IMR-90 (cell line): ENCODE data around the gene FBXL7. TPM values are rescaled to one million over a fixed set of nuclear protein-coding genes. Genes with fewer than 3 reads are reported as not detected.

Experiments
- ATAC-seq: fragments of 200-7000 bp; cut with Tn5 transposase; 2 replicates; pipeline ENCODE4 v1.9.1; 2020; ENCODE audit warnings: low read depth, mild to moderate bottlenecking, moderate library complexity
- BruUV-seq: library from RNA; stranded (reverse); fragments of 400-500 nt; replicated peaks from 2 replicates; lab custom pipeline; 2021; lab: Mats Ljungman, UMichigan
- CTCF ChIA-PET: fragments of 300-600 bp; formaldehyde crosslinking; extraction: SDS; loops from one replicate; lab custom pipeline; 2021; ENCODE audit warnings: antibody characterized with exemption; lab: Yijun Ruan, JAX
- POLR2A ChIA-PET: fragments of 300-600 bp; sonication (Branson Sonifier 250); formaldehyde crosslinking; loops from one replicate; lab custom pipeline; 2022; ENCODE audit warnings: antibody characterized with exemption; ENCODE audit not compliant: unreplicated experiment; lab: Charles Lee
- DNase-seq: peaks from one replicate; pipeline ENCODE4 v3.0.0; 2013
- H2AFZ ChIP-seq: replicated peaks from 2 replicates; pipeline ENCODE3; 2013; ENCODE audit warnings: low read length, mild to moderate bottlenecking; ENCODE audit not compliant: poor library complexity
- H2AK5ac ChIP-seq: 2 replicates; pipeline ENCODE4 v1.6.1; 2013; ENCODE audit warnings: low read depth, low read length, inconsistent platforms
- H2AK9ac ChIP-seq: replicated peaks from 2 replicates; pipeline ENCODE3; 2013; ENCODE audit warnings: mild to moderate bottlenecking, low read depth, low read length, moderate library complexity; ENCODE audit not compliant: poor library complexity
- H2BK120ac ChIP-seq: 2 replicates; pipeline ENCODE4 v1.6.1; 2013; ENCODE audit warnings: low read depth, low read length, inconsistent platforms
- H2BK15ac ChIP-seq: 3 replicates; pipeline ENCODE4 v1.6.1; 2013; ENCODE audit warnings: low read depth, low read length, inconsistent platforms
- H2BK20ac ChIP-seq: 2 replicates; pipeline ENCODE4 v1.6.1; 2013; ENCODE audit warnings: low read depth, mild to moderate bottlenecking, inconsistent platforms, low read length, moderate library complexity
- H2BK5ac ChIP-seq: 2 replicates; pipeline ENCODE4 v1.6.1; 2013; ENCODE audit warnings: mild to moderate bottlenecking, low read depth, low read length, inconsistent platforms; ENCODE audit not compliant: poor library complexity, severe bottlenecking
- H3K14ac ChIP-seq: replicated peaks from 2 replicates; pipeline ENCODE4 v1.6.1; 2013; ENCODE audit warnings: low read depth, low read length, inconsistent platforms
- H3K18ac ChIP-seq: 2 replicates; pipeline ENCODE4 v1.6.1; 2013; ENCODE audit warnings: low read depth, low read length, control low read depth
- H3K23ac ChIP-seq: 2 replicates; pipeline ENCODE4 v1.6.1; 2013; ENCODE audit warnings: low read depth, low read length, inconsistent platforms
- H3K27ac ChIP-seq: 2 replicates; pipeline ENCODE4 v1.5.1; 2013; ENCODE audit warnings: mild to moderate bottlenecking, control low read depth, low read length; ENCODE audit not compliant: insufficient read depth
- H3K27me3 ChIP-seq: 2 replicates; pipeline ENCODE4 v1.6.1; 2013; ENCODE audit warnings: low read length; ENCODE audit not compliant: control insufficient read depth, insufficient read depth
- H3K36me3 ChIP-seq: 2 replicates; pipeline ENCODE4 v1.6.1; 2013; ENCODE audit warnings: low read length, mixed read lengths; ENCODE audit not compliant: control insufficient read depth, insufficient read depth
- H3K4ac ChIP-seq: 2 replicates; pipeline ENCODE4 v1.6.1; 2013; ENCODE audit warnings: low read depth, low read length, inconsistent platforms
- H3K4me1 ChIP-seq: 2 replicates; pipeline ENCODE4 v1.6.1; 2013; ENCODE audit warnings: low read length, mixed read lengths; ENCODE audit not compliant: control insufficient read depth, insufficient read depth
- H3K4me2 ChIP-seq: 2 replicates; pipeline ENCODE4 v1.6.1; 2013; ENCODE audit warnings: low read depth, mild to moderate bottlenecking, control low read depth, low read length, moderate library complexity
- H3K4me3 ChIP-seq: 2 replicates; pipeline ENCODE4 v1.5.1; 2013; ENCODE audit warnings: low read depth, mild to moderate bottlenecking, control low read depth, low read length, moderate library complexity; ENCODE audit not compliant: insufficient read depth
- H3K56ac ChIP-seq: 2 replicates; pipeline ENCODE4 v1.6.1; 2013; ENCODE audit warnings: low read length, inconsistent platforms; ENCODE audit not compliant: insufficient read depth; ENCODE audit errors: extremely low read depth
- H3K79me1 ChIP-seq, 2 experiments: 2 replicates each; pipeline ENCODE4 v1.6.1; 2013; ENCODE audit warnings: low read length in 2 of 2, inconsistent platforms in 1 of 2, low read depth in 1 of 2
- H3K9ac ChIP-seq: 2 replicates; pipeline ENCODE4 v1.6.1; 2013; ENCODE audit warnings: low read depth, low read length, control low read depth
- H3K9me1 ChIP-seq: 2 replicates; pipeline ENCODE4 v1.6.1; 2013; ENCODE audit warnings: low read length, inconsistent platforms; ENCODE audit not compliant: insufficient read depth
- H3K9me3 ChIP-seq: 2 replicates; pipeline ENCODE4 v1.6.1; 2013; ENCODE audit warnings: low read length; ENCODE audit not compliant: control insufficient read depth, insufficient read depth
- H4K20me1 ChIP-seq: 2 replicates; pipeline ENCODE4 v1.6.1; 2013; ENCODE audit warnings: low read length, inconsistent platforms; ENCODE audit not compliant: insufficient read depth
- H4K5ac ChIP-seq: 2 replicates; pipeline ENCODE4 v1.6.1; 2013; ENCODE audit warnings: mild to moderate bottlenecking, low read depth, low read length, control low read depth
- H4K8ac ChIP-seq, 2 experiments: 2 replicates each; pipeline ENCODE4 v1.6.1; 2013; ENCODE audit warnings: low read depth in 2 of 2, low read length in 2 of 2, control low read depth in 1 of 2, inconsistent platforms in 1 of 2
- H4K91ac ChIP-seq: 2 replicates; pipeline ENCODE4 v1.6.1; 2013; ENCODE audit warnings: low read depth, low read length, inconsistent platforms; ENCODE audit not compliant: insufficient read depth
- CHD1 ChIP-seq: IDR thresholded peaks from 2 replicates; pipeline ENCODE4 v1.6.1; 2012; ENCODE audit warnings: low read depth, low read length, improper control_type of control experiment
- RCOR1 ChIP-seq: IDR thresholded peaks from 2 replicates; pipeline ENCODE4 v1.6.1; 2012; ENCODE audit warnings: mild to moderate bottlenecking, low read length, improper control_type of control experiment; ENCODE audit not compliant: insufficient replicate concordance
- RFX5 ChIP-seq: IDR thresholded peaks from 2 replicates; pipeline ENCODE4 v1.8.0; 2012; ENCODE audit warnings: low read depth, mild to moderate bottlenecking, low read length, moderate library complexity
- WGBS, 2 experiments: methylation state at CpG; one replicate each; pipeline versions ENCODE4 v1.1.5 to v1.1.7; 2013; ENCODE audit warnings: missing lambda C conversion rate in 2 of 2; ENCODE audit not compliant: insufficient read length in 1 of 2; ENCODE audit errors: extremely low coverage in 2 of 2; 5-methylcytosine and 5-hydroxymethylcytosine counted together
- dilution Hi-C: fragments of 300-500 bp; cut with HindIII; formaldehyde crosslinking; loops from one replicate; pipeline ENCODE4 v1.14.3; 2018; ENCODE audit warnings: low sequenced_read_pairs; ENCODE audit not compliant: unreplicated experiment
- in situ Hi-C: fragments of 300-500 bp; cut with MboI; formaldehyde crosslinking; loops from 3 replicates; pipeline ENCODE4 v1.14.3; 2019; ENCODE audit warnings: low sequenced_read_pairs, inconsistent platforms, mixed read lengths
- intact Hi-C: fragments of 100-400 bp; cut with micrococcal nuclease; formaldehyde crosslinking; loops from 2 replicates; pipeline ENCODE4 v1.10.0; 2022
- polyA plus RNA-seq, 3 experiments: library from polyadenylated mRNA; depleted of rRNA; stranded (reverse); fragments of >200 nt; gene quantifications; 2 replicates each; pipeline ENCODE4 v1.2.3, GENCODE V29; 2012; ENCODE audit warnings: low replicate concordance in 1 of 3
- total RNA-seq: library from RNA; depleted of rRNA; stranded (reverse); fragments of >200 nt; gene quantifications from 2 replicates; pipeline ENCODE4 v1.2.3, GENCODE V29; 2012

FBXL7 gene
- total and polyA plus RNA-seq, 2 of the 4 experiments (the other 2 are of a cell fraction): 4.1 to 10.2 TPM

GRCh38 chr5:15806613-15807012 lies 306.6 kb downstream of the FBXL7 start:
- CTCF ChIA-PET: no interaction called here
- Histone ChIP-seq H3K4me3 (no peak overlapping the region), H4K20me1 (no peaks in the 10 kb centered on the region), H4K8ac (no peak overlapping the region), H3K4ac (no peak overlapping the region), H2AK5ac (no peak overlapping the region), H2BK15ac (no peak overlapping the region), H2AFZ (no peak overlapping the region), H3K14ac (no peak overlapping the region), H3K18ac (no peak overlapping the region), H3K79me1 (peaks cover 2 to 7% of the 10 kb centered on the region in 2 experiments; a peak in 3 of 4 replicates), H3K56ac (no peak overlapping the region), H3K4me2 (no peak overlapping the region), H3K4me1 (peaks cover 3% of the 10 kb centered on the region; the same call in 1 of the 2 replicates), H3K9ac (no peak overlapping the region), H2BK20ac (no peak overlapping the region), H3K9me3 (peaks cover 5% of the 10 kb centered on the region; the same call in 1 of the 2 replicates), H3K27ac (no peak overlapping the region), H2BK120ac (no peak overlapping the region), H2BK5ac (no peak overlapping the region), H3K23ac (no peak overlapping the region), H4K5ac (no peak overlapping the region), H3K9me1 (no peaks in the 10 kb centered on the region; the same call in none of the 2 replicates), H4K91ac (no peak overlapping the region), H2AK9ac (no peak overlapping the region), H3K36me3 (no peaks in the 10 kb centered on the region), H3K27me3 (no peaks in the 10 kb centered on the region)
- DNase-seq (no peak), ATAC-seq (no peak)
- intact Hi-C loops (loop anchor here (5.0 kb wide), 1 partner anchor 294 kb away; no protein-coding TSS in a partner anchor), in situ Hi-C loops (no loop called here), dilution Hi-C loops (no loop called here)
- TF ChIP-seq CHD1 (no peak), RFX5 (no peak), RCOR1 (no peak)
- BruUV-seq: no TSS peak
- whole genome bisulfite sequencing, 2 experiments: 100% methylated on average over 3 of the region's 8 CpGs; no CpG with 5 or more reads in 1 of the 2 experiments
- POLR2A ChIA-PET: no interaction called here
